ENCODE results near the gene SPSB1.

SPSB1 gene

GRCh38 chr1:9292361-9293240 is at the start of gene SPSB1:
TSS of gene SPSB1 (plus strand) at chr1:9292894. CDS start at chr1:9355892, 62,998 bp downstream.
- DNase-seq = peak; percentile 56

GRCh38 chr1:9243066-9243739 is 49.5 kb upstream of the SPSB1 start:
- DNase-seq = no peak

GRCh38 chr1:9244501-9245229 is 48.0 kb upstream of the SPSB1 start:
- DNase-seq = peak; percentile 32

GRCh38 chr1:9245230-9245619 is 47.5 kb upstream of the SPSB1 start:
- no peak for DNase-seq

GRCh38 chr1:9245661-9246060 is 47.0 kb upstream of the SPSB1 start:
- DNase-seq = no peak

GRCh38 chr1:9246215-9246614 is 46.5 kb upstream of the SPSB1 start:
- no peak for DNase-seq

GRCh38 chr1:9246841-9247785 is 45.6 kb upstream of the SPSB1 start:
- no peak for DNase-seq

- DNase-seq = no peak
These were observed 44.8 kb upstream of the SPSB1 start for GRCh38 chr1:9247894-9248293.

GRCh38 chr1:9248341-9249262 is 44.1 kb upstream of the SPSB1 start:
- no peak for DNase-seq

- no peak for DNase-seq
These were observed 43.5 kb upstream of the SPSB1 start for GRCh38 chr1:9249263-9249533.

- DNase-seq = peak; percentile 16
These were observed 42.9 kb upstream of the SPSB1 start for GRCh38 chr1:9249534-9250410.

- DNase-seq = no peak
These were observed 42.0 kb upstream of the SPSB1 start for GRCh38 chr1:9250411-9251381.

- no peak for DNase-seq
These were observed 41.2 kb upstream of the SPSB1 start for GRCh38 chr1:9251501-9251900.

GRCh38 chr1:9253004-9253403 is 39.7 kb upstream of the SPSB1 start:
- no peak for DNase-seq

GRCh38 chr1:9253453-9254105 is 39.1 kb upstream of the SPSB1 start:
- no peak for DNase-seq

- DNase-seq = no peak
These were observed 36.4 kb upstream of the SPSB1 start for GRCh38 chr1:9256332-9256731.

- DNase-seq = no peak
These were observed 34.8 kb upstream of the SPSB1 start for GRCh38 chr1:9257851-9258250.

- no peak for DNase-seq
These were observed 34.1 kb upstream of the SPSB1 start for GRCh38 chr1:9258629-9259028.
